Measurements from ENCODE around the gene C12orf43.

C12orf43 gene

GRCh38 chr12:120997448-120997847 is 18.8 kb downstream of the C12orf43 start:
- Histone ChIP-seq H3K9me3 (ENCODE audit: control insufficient read depth, low read length) (no peaks in the 10 kb centered on the region), H3K4me1 (ENCODE audit: control insufficient read depth, insufficient read depth, low read length, poor library complexity, severe bottlenecking) (no peaks in the 10 kb centered on the region), H3K27ac (ENCODE audit: low read depth, low read length, severe bottlenecking) (no peak overlapping the region), H3K4me3 (ENCODE audit: extremely low read depth, insufficient read depth, low read length, poor library complexity, severe bottlenecking) (no peak overlapping the region), H3K36me3 (ENCODE audit: control insufficient read depth, insufficient read depth, low read length) (peaks cover 8% of the 10 kb centered on the region)
- 82 to 87% methylated on average over 6 to 8 of the region's 9 CpGs for WGBS, 2 experiments (ENCODE audit: insufficient coverage in 2 of 2)

- Histone ChIP-seq H3K9me3 (ENCODE audit: control insufficient read depth, low read length) (no peaks in the 10 kb centered on the region), H3K36me3 (ENCODE audit: control insufficient read depth, insufficient read depth, low read length) (no peaks in the 10 kb centered on the region), H3K4me1 (ENCODE audit: control insufficient read depth, insufficient read depth, low read length, poor library complexity, severe bottlenecking) (no peaks in the 10 kb centered on the region), H3K4me3 (ENCODE audit: extremely low read depth, insufficient read depth, low read length, poor library complexity, severe bottlenecking) (no peak overlapping the region), H3K27ac (ENCODE audit: low read depth, low read length, severe bottlenecking) (no peak overlapping the region)
- 95 to 99% methylated on average over 4 to 7 of the region's 11 CpGs for WGBS, 2 experiments (ENCODE audit: insufficient coverage in 2 of 2)
Measured at GRCh38 chr12:120996133-120996746, 20.0 kb downstream of the C12orf43 start.

GRCh38 chr12:120994589-120995337 is 21.5 kb downstream of the C12orf43 start:
- H3K4me1 ChIP-seq (ENCODE audit: control insufficient read depth, insufficient read depth, low read length, poor library complexity, severe bottlenecking) = no peaks in the 10 kb centered on the region

GRCh38 chr12:120994059-120994458 is 22.2 kb downstream of the C12orf43 start:
- H3K4me3 ChIP-seq (ENCODE audit: extremely low read depth, insufficient read depth, low read length, poor library complexity, severe bottlenecking) = no peak overlapping the region
- H3K9me3 ChIP-seq (ENCODE audit: control insufficient read depth, low read length) = no peaks in the 10 kb centered on the region
- WGBS, 2 experiments (ENCODE audit: insufficient coverage in 2 of 2) = 94 to 95% methylated on average over 6 to 13 of the region's 15 CpGs
- no peaks in the 10 kb centered on the region for H3K4me1 ChIP-seq (ENCODE audit: control insufficient read depth, insufficient read depth, low read length, poor library complexity, severe bottlenecking)
- no peaks in the 10 kb centered on the region for H3K36me3 ChIP-seq (ENCODE audit: control insufficient read depth, insufficient read depth, low read length)
- H3K27ac ChIP-seq (ENCODE audit: low read depth, low read length, severe bottlenecking) = no peak overlapping the region

More at GRCh38 chr12:120994589-120995337, 21.5 kb downstream of the C12orf43 start:
- Histone ChIP-seq H3K36me3 (ENCODE audit: control insufficient read depth, insufficient read depth, low read length) (no peaks in the 10 kb centered on the region), H3K9me3 (ENCODE audit: control insufficient read depth, low read length) (no peaks in the 10 kb centered on the region), H3K27ac (ENCODE audit: low read depth, low read length, severe bottlenecking) (no peak overlapping the region), H3K4me3 (ENCODE audit: extremely low read depth, insufficient read depth, low read length, poor library complexity, severe bottlenecking) (no peak overlapping the region)
- WGBS, 2 experiments (ENCODE audit: insufficient coverage in 2 of 2) = 89 to 93% methylated on average over 2 of the region's 2 CpGs

- no peaks in the 10 kb centered on the region for H3K4me1 ChIP-seq (ENCODE audit: control insufficient read depth, insufficient read depth, low read length, poor library complexity, severe bottlenecking)
- 81 to 87% methylated on average over 6 to 11 of the region's 11 CpGs for WGBS, 2 experiments (ENCODE audit: insufficient coverage in 2 of 2)
- H3K9me3 ChIP-seq (ENCODE audit: control insufficient read depth, low read length) = no peaks in the 10 kb centered on the region
- H3K36me3 ChIP-seq (ENCODE audit: control insufficient read depth, insufficient read depth, low read length) = no peaks in the 10 kb centered on the region
- H3K4me3 ChIP-seq (ENCODE audit: extremely low read depth, insufficient read depth, low read length, poor library complexity, severe bottlenecking) = no peak overlapping the region
- H3K27ac ChIP-seq (ENCODE audit: low read depth, low read length, severe bottlenecking) = no peak overlapping the region
Measured at GRCh38 chr12:120993496-120993895, 22.8 kb downstream of the C12orf43 start.

GRCh38 chr12:120992989-120993388 is 23.3 kb downstream of the C12orf43 start:
- H3K36me3 ChIP-seq (ENCODE audit: control insufficient read depth, insufficient read depth, low read length) = no peaks in the 10 kb centered on the region

GRCh38 chr12:120991965-120992364 is 24.3 kb downstream of the C12orf43 start:
- no peaks in the 10 kb centered on the region for H3K9me3 ChIP-seq (ENCODE audit: control insufficient read depth, low read length)
- no peaks in the 10 kb centered on the region for H3K36me3 ChIP-seq (ENCODE audit: control insufficient read depth, insufficient read depth, low read length)
- no peaks in the 10 kb centered on the region for H3K4me1 ChIP-seq (ENCODE audit: control insufficient read depth, insufficient read depth, low read length, poor library complexity, severe bottlenecking)
- no peak overlapping the region for H3K27ac ChIP-seq (ENCODE audit: low read depth, low read length, severe bottlenecking)
- no peak overlapping the region for H3K4me3 ChIP-seq (ENCODE audit: extremely low read depth, insufficient read depth, low read length, poor library complexity, severe bottlenecking)

More at GRCh38 chr12:120992989-120993388, 23.3 kb downstream of the C12orf43 start:
- H3K4me3 ChIP-seq (ENCODE audit: extremely low read depth, insufficient read depth, low read length, poor library complexity, severe bottlenecking) = no peak overlapping the region
- H3K4me1 ChIP-seq (ENCODE audit: control insufficient read depth, insufficient read depth, low read length, poor library complexity, severe bottlenecking) = no peaks in the 10 kb centered on the region
- whole genome bisulfite sequencing, 2 experiments (ENCODE audit: insufficient coverage in 2 of 2) = 71 to 89% methylated on average over 1 of the region's 1 CpG
- H3K9me3 ChIP-seq (ENCODE audit: control insufficient read depth, low read length) = no peaks in the 10 kb centered on the region
- no peak overlapping the region for H3K27ac ChIP-seq (ENCODE audit: low read depth, low read length, severe bottlenecking)

- Histone ChIP-seq H3K36me3 (ENCODE audit: control insufficient read depth, insufficient read depth, low read length) (no peaks in the 10 kb centered on the region), H3K27ac (ENCODE audit: low read depth, low read length, severe bottlenecking) (no peak overlapping the region), H3K4me1 (ENCODE audit: control insufficient read depth, insufficient read depth, low read length, poor library complexity, severe bottlenecking) (no peaks in the 10 kb centered on the region), H3K9me3 (ENCODE audit: control insufficient read depth, low read length) (no peaks in the 10 kb centered on the region), H3K4me3 (ENCODE audit: extremely low read depth, insufficient read depth, low read length, poor library complexity, severe bottlenecking) (no peak overlapping the region)
- 69 to 78% methylated on average over 1 to 2 of the region's 2 CpGs for WGBS, 2 experiments (ENCODE audit: insufficient coverage in 2 of 2)
Measured at GRCh38 chr12:120990487-120991055, 25.7 kb downstream of the C12orf43 start.

- no peaks in the 10 kb centered on the region for H3K4me1 ChIP-seq (ENCODE audit: control insufficient read depth, insufficient read depth, low read length, poor library complexity, severe bottlenecking)
- no peak overlapping the region for H3K4me3 ChIP-seq (ENCODE audit: extremely low read depth, insufficient read depth, low read length, poor library complexity, severe bottlenecking)
- WGBS, 2 experiments (ENCODE audit: insufficient coverage in 2 of 2) = 90 to 95% methylated on average over 3 of the region's 3 CpGs
- H3K27ac ChIP-seq (ENCODE audit: low read depth, low read length, severe bottlenecking) = no peak overlapping the region
- H3K36me3 ChIP-seq (ENCODE audit: control insufficient read depth, insufficient read depth, low read length) = no peaks in the 10 kb centered on the region
- H3K9me3 ChIP-seq (ENCODE audit: control insufficient read depth, low read length) = no peaks in the 10 kb centered on the region
Measured at GRCh38 chr12:120989687-120990086, 26.6 kb downstream of the C12orf43 start.

GRCh38 chr12:120988658-120989057 is 27.6 kb downstream of the C12orf43 start:
- WGBS, 2 experiments (ENCODE audit: insufficient coverage in 2 of 2) = 87 to 90% methylated on average over 11 to 17 of the region's 17 CpGs
- no peak overlapping the region for H3K4me3 ChIP-seq (ENCODE audit: extremely low read depth, insufficient read depth, low read length, poor library complexity, severe bottlenecking)

GRCh38 chr12:120988234-120988633 is 28.1 kb downstream of the C12orf43 start:
- Histone ChIP-seq H3K9me3 (ENCODE audit: control insufficient read depth, low read length) (no peaks in the 10 kb centered on the region), H3K27ac (ENCODE audit: low read depth, low read length, severe bottlenecking) (no peak overlapping the region), H3K4me1 (ENCODE audit: control insufficient read depth, insufficient read depth, low read length, poor library complexity, severe bottlenecking) (peaks cover 4% of the 10 kb centered on the region), H3K4me3 (ENCODE audit: extremely low read depth, insufficient read depth, low read length, poor library complexity, severe bottlenecking) (no peak overlapping the region), H3K36me3 (ENCODE audit: control insufficient read depth, insufficient read depth, low read length) (no peaks in the 10 kb centered on the region)
- WGBS, 2 experiments (ENCODE audit: insufficient coverage in 2 of 2) = 82 to 84% methylated on average over 3 to 4 of the region's 4 CpGs

More at GRCh38 chr12:120988658-120989057, 27.6 kb downstream of the C12orf43 start:
- Histone ChIP-seq H3K9me3 (ENCODE audit: control insufficient read depth, low read length) (no peaks in the 10 kb centered on the region), H3K27ac (ENCODE audit: low read depth, low read length, severe bottlenecking) (no peak overlapping the region), H3K4me1 (ENCODE audit: control insufficient read depth, insufficient read depth, low read length, poor library complexity, severe bottlenecking) (peaks cover 4% of the 10 kb centered on the region), H3K36me3 (ENCODE audit: control insufficient read depth, insufficient read depth, low read length) (no peaks in the 10 kb centered on the region)

Measured in mesodermal cell (in vitro differentiated cells).